NCI-H460 (cell line): ENCODE data around the gene DPP10. TPM values are rescaled to one million over a fixed set of nuclear protein-coding genes. Genes with fewer than 3 reads are reported as not detected.
"Not testable (repeated sequence)": the region's sequence is repeated elsewhere in the genome, so short reads cannot be mapped to it uniquely, and the experiment has no call there.

Source experiments
- DNase-seq: peaks from one replicate; pipeline ENCODE4 v3.0.0-alpha.2; 2016; ENCODE audit warnings: low read depth; ENCODE audit errors: extremely low read depth
- total RNA-seq: library from RNA; depleted of rRNA; stranded (reverse); fragments of >200 nt; shearing (Covaris generic); gene quantifications from 2 replicates; pipeline ENCODE4 v1.2.3, GENCODE V29; 2014

DPP10 gene
- total RNA-seq, 1 experiment from 2014 or later: 53.0 TPM

GRCh38 chr2:114935031-114935430 lies 492.6 kb downstream of the DPP10 start:
- no peak for DNase-seq

- no peak for DNase-seq
These were observed 495.0 kb downstream of the DPP10 start for GRCh38 chr2:114937366-114937930.

DNA sequence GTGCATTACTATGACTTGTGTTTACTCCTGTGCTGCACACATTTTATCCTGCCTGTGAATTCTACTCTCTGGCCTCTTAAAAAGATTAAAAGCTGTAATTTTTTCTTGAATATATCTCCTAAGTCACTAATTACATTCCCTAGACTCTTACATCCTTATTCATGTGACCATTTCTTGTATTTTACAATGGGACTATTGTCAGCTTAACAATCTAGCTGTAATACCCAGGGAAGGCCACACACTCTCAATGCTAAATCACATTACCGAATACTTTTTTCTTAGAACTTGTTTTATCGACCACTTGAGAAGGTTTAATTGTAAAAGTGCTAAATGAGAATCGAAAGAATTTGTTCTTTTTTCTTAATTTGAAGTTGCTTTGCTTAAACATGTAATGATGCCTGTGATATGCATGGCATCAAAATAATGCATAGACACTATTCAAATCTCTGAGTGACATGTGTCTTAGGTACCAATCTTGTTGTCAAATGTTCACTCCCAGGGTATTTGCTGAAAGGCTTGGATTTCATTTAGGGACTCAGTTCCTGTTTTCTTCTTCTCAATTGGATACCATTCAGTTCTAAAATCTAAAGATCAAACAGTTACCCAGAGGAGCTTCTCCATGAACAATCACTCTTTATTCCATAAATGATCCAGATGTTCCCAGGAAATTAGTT lies 498.5 kb downstream of the DPP10 start:
- no peak for DNase-seq

DNA sequence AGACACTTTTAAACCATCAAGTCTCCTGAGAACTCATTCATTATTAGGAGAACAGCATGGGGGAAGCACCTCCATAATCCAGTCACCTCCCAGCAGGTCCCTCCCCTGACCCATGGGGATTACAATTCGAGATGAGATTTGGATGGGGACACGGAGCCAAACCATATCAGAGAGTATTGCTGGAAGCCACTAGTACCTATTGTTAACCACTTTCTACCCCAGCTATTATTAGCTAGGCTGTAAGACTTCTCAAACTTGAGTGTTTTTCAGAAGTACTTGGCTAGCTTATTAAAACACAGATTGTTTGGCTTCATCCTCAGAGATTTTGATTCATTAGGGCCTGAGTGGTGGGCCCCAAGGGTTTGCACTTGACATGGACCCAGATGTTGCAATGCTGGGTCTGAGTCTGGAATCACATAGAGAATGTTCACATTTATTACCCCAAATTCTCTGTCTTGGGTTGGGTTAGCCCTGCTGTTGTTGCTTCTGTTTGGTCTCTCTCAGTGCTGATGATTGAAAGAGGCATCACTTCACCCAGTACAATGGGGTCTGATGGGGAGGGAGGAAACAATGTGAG lies 506.9 kb downstream of the DPP10 start:
- no peak for DNase-seq

GRCh38 chr2:114960389-114960788 lies 517.9 kb downstream of the DPP10 start:
- no peak for DNase-seq

GRCh38 chr2:114962532-114962931 lies 520.1 kb downstream of the DPP10 start:
- no peak for DNase-seq

- no peak for DNase-seq
These were observed 526.4 kb downstream of the DPP10 start for GRCh38 chr2:114968748-114969400.

DNA sequence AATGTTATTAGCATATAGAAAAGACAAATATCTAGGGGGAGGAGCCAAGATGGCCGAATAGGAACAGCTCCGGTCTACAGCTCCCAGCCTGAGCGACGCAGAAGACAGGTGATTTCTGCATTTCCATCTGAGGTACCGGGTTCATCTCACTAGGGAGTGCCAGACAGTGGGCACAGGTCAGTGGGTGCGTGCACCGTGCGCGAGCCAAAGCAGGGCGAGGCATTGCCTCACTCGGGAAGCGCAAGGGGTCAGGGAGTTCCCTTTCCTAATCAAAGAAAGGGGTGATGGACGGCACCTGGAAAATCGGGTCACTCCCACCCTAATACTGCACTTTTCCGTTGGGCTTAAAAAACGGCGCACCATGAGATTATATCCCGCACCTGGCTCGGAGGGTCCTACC lies 561.9 kb downstream of the DPP10 start:
- not testable (repeated sequence) for DNase-seq

GRCh38 chr2:115011721-115012120 lies 569.3 kb downstream of the DPP10 start:
- no peak for DNase-seq

- DNase-seq: not testable (repeated sequence)
These were observed 579.6 kb downstream of the DPP10 start for GRCh38 chr2:115022013-115022412.

DNA sequence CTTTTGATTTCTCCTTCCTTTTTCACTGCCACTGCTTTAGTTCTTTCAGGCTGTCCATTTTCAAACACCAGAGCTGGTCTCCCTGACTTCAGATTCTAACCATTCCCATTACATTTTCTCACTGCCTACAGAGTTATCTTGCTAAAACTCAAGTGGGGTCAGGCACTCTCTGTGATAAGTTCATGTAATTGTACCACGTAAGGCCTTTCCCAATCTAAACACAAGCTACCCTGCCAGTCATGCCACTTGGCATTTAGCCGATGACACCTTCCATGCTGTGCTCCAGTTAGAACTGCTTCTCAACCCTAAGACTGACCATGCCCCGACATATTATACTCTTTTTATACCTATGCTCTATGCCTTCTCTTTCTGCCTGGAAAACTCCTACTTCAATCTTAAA lies 592.4 kb downstream of the DPP10 start:
- peak; percentile 29 for DNase-seq

DNA sequence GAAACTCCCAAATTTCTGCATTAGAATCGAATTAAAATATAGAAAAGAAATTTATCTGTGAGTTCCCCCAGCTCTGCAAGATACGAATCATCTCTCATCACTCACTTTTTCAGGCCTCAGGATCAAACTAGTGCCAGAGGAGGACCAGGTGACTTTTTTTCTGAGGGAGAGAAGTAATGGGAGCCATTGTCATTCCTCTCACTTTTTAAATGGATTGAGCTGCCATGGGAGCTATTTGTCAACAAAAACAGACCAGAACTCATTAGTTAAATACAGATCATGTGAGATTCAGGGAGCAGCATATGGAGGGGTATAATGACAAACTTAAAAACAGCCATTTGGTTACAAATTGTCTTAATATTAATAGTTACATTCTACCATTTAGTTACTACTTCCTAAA lies 594.4 kb downstream of the DPP10 start:
- no peak for DNase-seq

GRCh38 chr2:115057473-115057872 lies 615.0 kb downstream of the DPP10 start:
- DNase-seq: no peak

- DNase-seq: no peak
These were observed 627.6 kb downstream of the DPP10 start for GRCh38 chr2:115070002-115070401.

DNA sequence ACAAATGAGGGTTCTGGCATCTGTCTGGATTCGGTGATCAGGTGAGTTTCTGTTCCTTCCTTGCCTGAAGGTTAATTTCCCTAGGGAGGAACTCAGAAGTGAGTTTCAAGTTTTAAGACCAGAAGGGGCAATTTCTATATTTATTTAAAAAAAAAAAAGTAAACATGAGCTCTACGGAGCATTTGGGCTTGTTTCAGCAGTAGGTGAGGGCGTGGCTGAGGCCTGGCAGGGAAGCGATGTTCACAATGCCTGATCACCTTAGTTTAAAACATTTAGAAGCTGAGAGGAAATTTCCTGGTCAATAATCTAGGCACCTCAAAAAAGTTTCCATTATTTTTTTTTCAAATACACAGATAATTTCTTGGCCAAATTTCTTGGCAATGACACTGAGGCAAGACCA lies 629.1 kb downstream of the DPP10 start:
- no peak for DNase-seq

DNA sequence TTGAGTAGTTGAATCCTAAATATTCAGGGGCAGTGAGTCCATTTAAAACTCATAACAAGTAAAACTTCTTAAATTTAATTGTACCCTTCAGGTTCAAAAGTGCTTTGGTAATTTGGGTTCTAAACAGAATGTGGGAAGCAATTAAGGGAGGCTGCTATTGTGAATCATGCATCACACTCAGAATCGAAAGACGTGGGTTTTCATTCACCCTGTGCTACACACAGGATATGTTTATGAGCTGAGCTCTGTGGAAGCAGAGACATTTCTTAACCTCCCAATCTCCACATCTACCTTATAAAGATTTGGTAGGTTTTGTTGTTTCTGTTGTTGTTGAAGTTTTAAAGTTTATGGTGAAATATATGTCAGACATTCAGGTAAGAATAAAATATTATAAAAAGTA lies 633.4 kb downstream of the DPP10 start:
- DNase-seq: no peak

GRCh38 chr2:115077626-115078025 lies 635.2 kb downstream of the DPP10 start:
- DNase-seq: no peak

DNA sequence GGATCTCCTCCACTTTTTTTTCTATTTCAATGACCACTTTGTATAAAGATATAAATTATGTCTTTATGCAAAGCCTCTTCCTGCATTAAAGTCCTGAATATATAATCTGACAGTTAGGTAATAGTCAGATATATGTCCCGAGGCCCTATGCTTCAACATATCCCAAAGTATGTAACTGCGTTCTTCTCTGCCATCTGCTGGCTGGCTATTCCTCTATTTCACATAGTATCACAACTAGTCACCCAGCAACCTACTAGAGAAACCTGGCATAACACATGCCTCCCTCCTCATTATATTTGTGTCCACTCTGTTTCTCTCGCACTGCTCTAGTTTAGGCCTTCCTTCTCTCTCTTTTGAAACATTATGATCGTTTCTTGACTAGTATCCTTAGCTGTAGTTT lies 640.8 kb downstream of the DPP10 start:
- DNase-seq: peak; percentile 9

- DNase-seq: no peak
These were observed 641.3 kb downstream of the DPP10 start for GRCh38 chr2:115083711-115084110.

GRCh38 chr2:115084446-115084845 lies 642.0 kb downstream of the DPP10 start:
- DNase-seq: no peak

- not testable (repeated sequence) for DNase-seq
These were observed 643.7 kb downstream of the DPP10 start for GRCh38 chr2:115086051-115086620.
